HCT116 (cell line): ENCODE results near the gene CCDC182. TPM values are rescaled to one million over a fixed set of nuclear protein-coding genes. Genes with fewer than 3 reads are reported as not detected.

Experiments used
- ATAC-seq: fragments of 200-7000 bp; cut with Tn5 transposase; 2 replicates; pipeline ENCODE4 v1.9.1; 2020; ENCODE audit warnings: mild to moderate bottlenecking, moderate library complexity
- BruUV-seq: library from RNA; stranded (reverse); fragments of 400-500 nt; replicated peaks from 2 replicates; lab custom pipeline; 2021; lab: Mats Ljungman, UMichigan
- CTCF ChIA-PET: fragments of 300-600 bp; sonication (Branson Sonifier 250); formaldehyde crosslinking; loops from one replicate; lab custom pipeline; 2021; ENCODE audit warnings: antibody characterized with exemption; lab: Charles Lee
- POLR2A ChIA-PET: fragments of 300-600, 350-600 bp; sonication (Branson Sonifier 250); formaldehyde crosslinking; loops from one replicate; lab custom pipeline; 2021; ENCODE audit warnings: antibody characterized with exemption; lab: Charles Lee
- RAD21 ChIA-PET, 2 experiments: fragments of 300-600 bp; sonication (Branson Sonifier 250); formaldehyde crosslinking; loops; one replicate each; lab custom pipeline; 2023; ENCODE audit warnings: low total read pairs in 2 of 2; ENCODE audit not compliant: uncharacterized antibody in 2 of 2, unreplicated experiment in 2 of 2, low non-redundant PET in 1 of 2; lab: Charles Lee
- DNase-seq: peaks from one replicate; pipeline ENCODE4 v3.0.0-alpha.2; 2010; ENCODE audit warnings: low read depth, low spot score
- H2AFZ ChIP-seq: fragments of 200-600 bp; shearing (Covaris generic), sonication (generic); 2 replicates; pipeline ENCODE4 v1.6.1; 2017; ENCODE audit warnings: low read depth, mixed run types, mixed read lengths, antibody characterized with exemption, low read length; ENCODE audit not compliant: poor library complexity, severe bottlenecking
- H3K27ac ChIP-seq: 2 replicates; pipeline ENCODE4 v1.5.1; 2012; ENCODE audit warnings: low read depth, low read length
- H3K27me3 ChIP-seq: fragments of 200-600 bp; sonication (generic); 2 replicates; pipeline ENCODE4 v1.6.1; 2016; ENCODE audit warnings: mixed run types, low read length, mixed read lengths; ENCODE audit not compliant: insufficient read depth
- H3K36me3 ChIP-seq, 2 experiments: fragments of 200-500 bp in 1 of 2; fragments of 200-600 bp in 1 of 2; sonication (Bioruptor generic) in 1 of 2; sonication (generic) in 1 of 2; 2 replicates each; pipeline versions ENCODE4 v1.5.1 to v1.6.1; 2014 to 2016; ENCODE audit warnings: low read length in 2 of 2, inconsistent platforms in 1 of 2, mixed read lengths in 1 of 2, mixed run types in 1 of 2; ENCODE audit not compliant: insufficient read depth in 2 of 2, control insufficient read depth in 1 of 2
- H3K4me1 ChIP-seq, 2 experiments: fragments of 200-600 bp in 1 of 2; sonication (generic) in 1 of 2; 2 replicates each; pipeline versions ENCODE4 v1.5.1 to v1.6.1; 2012 to 2017; ENCODE audit warnings: low read length in 2 of 2, inconsistent platforms in 1 of 2, mild to moderate bottlenecking in 1 of 2, mixed read lengths in 1 of 2, mixed run types in 1 of 2, moderate library complexity in 1 of 2; ENCODE audit not compliant: insufficient read depth in 2 of 2, control insufficient read depth in 1 of 2
- H3K4me2 ChIP-seq: fragments of 200-600 bp; sonication (generic); 2 replicates; pipeline ENCODE4 v1.6.1; 2017; ENCODE audit warnings: mixed run types, low read length, mixed read lengths
- H3K4me3 ChIP-seq, 2 experiments: fragments of 200-600 bp in 1 of 2; sonication (generic) in 1 of 2; replicated peaks in 1 of 2; 2 replicates each; pipeline ENCODE4 v1.5.1; 2011 to 2016; ENCODE audit warnings: low read length in 2 of 2, control low read depth in 1 of 2, low read depth in 1 of 2, mild to moderate bottlenecking in 1 of 2, mixed read lengths in 1 of 2, mixed run types in 1 of 2
- H3K79me2 ChIP-seq: fragments of 200-600 bp; sonication (generic); 2 replicates; pipeline ENCODE4 v1.6.1; 2017; ENCODE audit warnings: mild to moderate bottlenecking, mixed run types, low read length, moderate library complexity, mixed read lengths; ENCODE audit not compliant: insufficient read depth
- H3K9ac ChIP-seq: fragments of 200-600 bp; sonication (generic); 2 replicates; pipeline ENCODE4 v1.6.1; 2016; ENCODE audit warnings: low read length, mixed read lengths
- H3K9me2 ChIP-seq: fragments of 200-600 bp; sonication (generic), shearing (Covaris generic); 2 replicates; pipeline ENCODE4 v1.6.1; 2017; ENCODE audit warnings: mixed run types, mild to moderate bottlenecking, moderate library complexity; ENCODE audit not compliant: insufficient read depth
- H3K9me3 ChIP-seq, 2 experiments: fragments of 200-500 bp in 1 of 2; fragments of 200-600 bp in 1 of 2; sonication (Bioruptor generic) in 1 of 2; sonication (generic) in 1 of 2; 2 replicates each; pipeline ENCODE4 v1.6.1; 2014 to 2017; ENCODE audit warnings: low read length in 2 of 2, mixed read lengths in 2 of 2, inconsistent platforms in 1 of 2, low read depth in 1 of 2, mild to moderate bottlenecking in 1 of 2, mixed run types in 1 of 2, moderate library complexity in 1 of 2; ENCODE audit not compliant: control insufficient read depth in 1 of 2, insufficient read depth in 1 of 2
- H4K20me1 ChIP-seq: fragments of 200-600 bp; sonication (generic), shearing (Covaris generic); 2 replicates; pipeline ENCODE4 v1.6.1; 2017; ENCODE audit warnings: mixed run types, mild to moderate bottlenecking, moderate library complexity; ENCODE audit not compliant: insufficient read depth
- EGR1 ChIP-seq: IDR thresholded peaks from 2 replicates; pipeline ENCODE4 v1.6.1; 2012; ENCODE audit warnings: low read depth
- ELF1 ChIP-seq: IDR thresholded peaks from 2 replicates; pipeline ENCODE4 v1.6.1; 2012; ENCODE audit warnings: low read depth, borderline replicate concordance
- EZH2phosphoT487 ChIP-seq: fragments of 200-600 bp; IDR thresholded peaks from 2 replicates; pipeline ENCODE4 v1.6.1; 2018; ENCODE audit warnings: antibody characterized with exemption, borderline replicate concordance
- FOSL1 ChIP-seq: IDR thresholded peaks from 2 replicates; pipeline ENCODE4 v1.6.1; 2012; ENCODE audit warnings: low read depth
- JUND ChIP-seq: IDR thresholded peaks from 2 replicates; pipeline ENCODE4 v1.6.1; 2012
- POLR2A ChIP-seq: IDR thresholded peaks from 2 replicates; pipeline ENCODE4 v1.7.0; 2011; ENCODE audit warnings: borderline replicate concordance; ENCODE audit not compliant: insufficient read depth, insufficient read length; ENCODE audit errors: extremely low read depth
- SIN3A ChIP-seq: IDR thresholded peaks from 2 replicates; pipeline ENCODE4 v1.6.1; 2012; ENCODE audit warnings: low read depth
- SP1 ChIP-seq: IDR thresholded peaks from 2 replicates; pipeline ENCODE4 v1.6.1; 2012; ENCODE audit warnings: low read depth
- YY1 ChIP-seq: IDR thresholded peaks from 2 replicates; pipeline ENCODE4 v1.6.1; 2011; ENCODE audit warnings: low read length, low read depth, moderate library complexity, mild to moderate bottlenecking; ENCODE audit not compliant: insufficient replicate concordance; ENCODE audit errors: extremely low read depth
- ZFX ChIP-seq: fragments of 450-650 bp; IDR thresholded peaks from 2 replicates; pipeline ENCODE4 v1.6.1; 2017
- intact Hi-C: fragments of 100-400 bp; cut with micrococcal nuclease; formaldehyde crosslinking; loops from 2 replicates; pipeline ENCODE4 v1.10.0; 2022
- total RNA-seq: library from RNA; stranded (reverse); gene quantifications from one replicate; pipeline ENCODE4 v1.2.1, GENCODE V29; 2021; ENCODE audit not compliant: unreplicated experiment
- TF ChIP-seq, protein P1 (sequence below), 3 experiments: fragments of 200-600 bp in 1 of 3; sonication (generic) in 1 of 3; IDR thresholded peaks in 2 of 3; conservative IDR thresholded peaks in 1 of 3; 2 replicates each; pipeline ENCODE4 v1.5.1; 2012 to 2017; ENCODE audit warnings: low read depth in 2 of 3, low read length in 2 of 3, antibody characterized with exemption in 1 of 3, borderline replicate concordance in 1 of 3, control low read depth in 1 of 3, mild to moderate bottlenecking in 1 of 3, mixed read lengths in 1 of 3, mixed run types in 1 of 3, moderate library complexity in 1 of 3; ENCODE audit not compliant: insufficient read depth in 1 of 3
- TF ChIP-seq, protein P2 (sequence below): IDR thresholded peaks from 2 replicates; pipeline ENCODE4 v1.6.1; 2011; ENCODE audit warnings: mild to moderate bottlenecking, low read length, moderate library complexity; ENCODE audit not compliant: insufficient replicate concordance; ENCODE audit errors: extremely low read depth
- TF ChIP-seq, protein P3 (sequence below): IDR thresholded peaks from 2 replicates; pipeline ENCODE4 v1.6.1; 2012

The CCDC182 gene
- total RNA-seq, 1 experiment from 2014 or later, result not detected

- Histone ChIP-seq H3K4me2 (no peak overlapping the region), H3K9me3 (no peaks in the 10 kb centered on the region), H3K79me2 (no peaks in the 10 kb centered on the region), H3K4me3 (no peak overlapping the region), H3K9ac (no peak overlapping the region), H3K4me1 (peaks cover 0 to under 1% of the 10 kb centered on the region in 2 experiments; a peak in 1 of 4 replicates), H3K27me3 (peaks cover 42% of the 10 kb centered on the region), H3K9me2 (no peaks in the 10 kb centered on the region), H3K36me3 (no peaks in the 10 kb centered on the region), H3K27ac (no peak overlapping the region), H2AFZ (no peak overlapping the region), H4K20me1 (no peaks in the 10 kb centered on the region)
- no peak for TF ChIP-seq POLR2A
- no peak for TF ChIP-seq EGR1
- TF ChIP-seq FOSL1, result no peak
- TF ChIP-seq, protein P1, sequence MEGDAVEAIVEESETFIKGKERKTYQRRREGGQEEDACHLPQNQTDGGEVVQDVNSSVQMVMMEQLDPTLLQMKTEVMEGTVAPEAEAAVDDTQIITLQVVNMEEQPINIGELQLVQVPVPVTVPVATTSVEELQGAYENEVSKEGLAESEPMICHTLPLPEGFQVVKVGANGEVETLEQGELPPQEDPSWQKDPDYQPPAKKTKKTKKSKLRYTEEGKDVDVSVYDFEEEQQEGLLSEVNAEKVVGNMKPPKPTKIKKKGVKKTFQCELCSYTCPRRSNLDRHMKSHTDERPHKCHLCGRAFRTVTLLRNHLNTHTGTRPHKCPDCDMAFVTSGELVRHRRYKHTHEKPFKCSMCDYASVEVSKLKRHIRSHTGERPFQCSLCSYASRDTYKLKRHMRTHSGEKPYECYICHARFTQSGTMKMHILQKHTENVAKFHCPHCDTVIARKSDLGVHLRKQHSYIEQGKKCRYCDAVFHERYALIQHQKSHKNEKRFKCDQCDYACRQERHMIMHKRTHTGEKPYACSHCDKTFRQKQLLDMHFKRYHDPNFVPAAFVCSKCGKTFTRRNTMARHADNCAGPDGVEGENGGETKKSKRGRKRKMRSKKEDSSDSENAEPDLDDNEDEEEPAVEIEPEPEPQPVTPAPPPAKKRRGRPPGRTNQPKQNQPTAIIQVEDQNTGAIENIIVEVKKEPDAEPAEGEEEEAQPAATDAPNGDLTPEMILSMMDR (IDR thresholded peaks at IDR 0.05 in 2 of 3, conservative IDR thresholded peaks at IDR 0.05 in 1 of 3; ENCODE audit: borderline replicate concordance in 1 of 3, insufficient read depth in 1 of 3, low read depth in 2 of 3, low read length in 2 of 3), result no peak
- RAD21 ChIA-PET, result interaction anchor here in 1 of 2 experiments (0.6 kb wide), 1 partner anchor 21 kb away, joined by 9 read pairs; no protein-coding TSS in a partner anchor
- CTCF ChIA-PET, result no interaction called here
- POLR2A ChIA-PET, result no interaction called here
- ATAC-seq, result no peak
- no TSS peak for BruUV-seq
- intact Hi-C loops, result no loop called here
- DNase-seq, result no peak
These were observed 43.6 kb upstream of the CCDC182 start for GRCh38 chr17:57788725-57789124.

DNA sequence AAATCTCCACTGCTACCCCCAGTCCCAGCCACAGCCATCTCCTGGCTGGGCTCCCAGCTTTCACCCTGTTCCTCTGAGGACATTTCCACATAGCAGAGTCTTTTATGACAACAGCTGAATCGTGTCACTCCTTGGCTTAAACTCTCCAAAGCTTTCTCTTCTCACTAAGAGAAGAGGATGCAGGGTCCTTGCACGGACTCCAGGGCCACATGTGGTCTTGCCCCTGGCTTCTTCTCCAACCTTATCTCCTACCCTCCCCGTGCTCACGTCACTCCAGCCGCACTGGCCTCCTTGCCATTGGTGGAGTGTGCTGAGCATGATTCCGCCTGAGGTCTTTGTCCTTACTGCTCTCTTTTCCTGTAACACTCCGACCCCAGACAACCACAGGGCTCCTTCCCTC, 39.9 kb upstream of the CCDC182 start:
- ATAC-seq, result no peak
- Histone ChIP-seq H3K36me3 (no peaks in the 10 kb centered on the region), H3K9ac (no peak overlapping the region), H2AFZ (no peak overlapping the region), H3K27ac (no peak overlapping the region), H3K9me2 (no peaks in the 10 kb centered on the region), H3K4me1 (peaks cover 7 to 11% of the 10 kb centered on the region in 2 experiments; a peak in 2 of 4 replicates), H4K20me1 (no peaks in the 10 kb centered on the region), H3K79me2 (no peaks in the 10 kb centered on the region), H3K27me3 (peaks cover 37% of the 10 kb centered on the region), H3K9me3 (no peaks in the 10 kb centered on the region), H3K4me2 (no peak overlapping the region), H3K4me3 (no peak overlapping the region)
- RAD21 ChIA-PET, result no interaction called here
- intact Hi-C loops, result no loop called here
- no TSS peak for BruUV-seq
- DNase-seq, result no peak
- POLR2A ChIA-PET, result no interaction called here
- CTCF ChIA-PET, result interaction anchor here (3.1 kb wide), 1 partner anchor 655 kb away, joined by 24 read pairs; no protein-coding TSS in a partner anchor
- TF ChIP-seq POLR2A (no peak), SP1 (no peak), YY1 (no peak), FOSL1 (no peak), JUND (no peak), ZFX (no peak), SIN3A (no peak), EZH2phosphoT487 (no peak), ELF1 (no peak)
- TF ChIP-seq, protein P2, sequence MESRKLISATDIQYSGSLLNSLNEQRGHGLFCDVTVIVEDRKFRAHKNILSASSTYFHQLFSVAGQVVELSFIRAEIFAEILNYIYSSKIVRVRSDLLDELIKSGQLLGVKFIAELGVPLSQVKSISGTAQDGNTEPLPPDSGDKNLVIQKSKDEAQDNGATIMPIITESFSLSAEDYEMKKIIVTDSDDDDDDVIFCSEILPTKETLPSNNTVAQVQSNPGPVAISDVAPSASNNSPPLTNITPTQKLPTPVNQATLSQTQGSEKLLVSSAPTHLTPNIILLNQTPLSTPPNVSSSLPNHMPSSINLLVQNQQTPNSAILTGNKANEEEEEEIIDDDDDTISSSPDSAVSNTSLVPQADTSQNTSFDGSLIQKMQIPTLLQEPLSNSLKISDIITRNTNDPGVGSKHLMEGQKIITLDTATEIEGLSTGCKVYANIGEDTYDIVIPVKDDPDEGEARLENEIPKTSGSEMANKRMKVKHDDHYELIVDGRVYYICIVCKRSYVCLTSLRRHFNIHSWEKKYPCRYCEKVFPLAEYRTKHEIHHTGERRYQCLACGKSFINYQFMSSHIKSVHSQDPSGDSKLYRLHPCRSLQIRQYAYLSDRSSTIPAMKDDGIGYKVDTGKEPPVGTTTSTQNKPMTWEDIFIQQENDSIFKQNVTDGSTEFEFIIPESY, result no peak
- TF ChIP-seq, protein P3, sequence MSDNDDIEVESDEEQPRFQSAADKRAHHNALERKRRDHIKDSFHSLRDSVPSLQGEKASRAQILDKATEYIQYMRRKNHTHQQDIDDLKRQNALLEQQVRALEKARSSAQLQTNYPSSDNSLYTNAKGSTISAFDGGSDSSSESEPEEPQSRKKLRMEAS, result no peak
